COLO829 (cell line): ENCODE results near the gene ANO4.

Experiments
- DNase-seq: peaks from one replicate; pipeline ENCODE4 v3.0.0; 2012; ENCODE audit warnings: low spot score

Gene ANO4

DNA sequence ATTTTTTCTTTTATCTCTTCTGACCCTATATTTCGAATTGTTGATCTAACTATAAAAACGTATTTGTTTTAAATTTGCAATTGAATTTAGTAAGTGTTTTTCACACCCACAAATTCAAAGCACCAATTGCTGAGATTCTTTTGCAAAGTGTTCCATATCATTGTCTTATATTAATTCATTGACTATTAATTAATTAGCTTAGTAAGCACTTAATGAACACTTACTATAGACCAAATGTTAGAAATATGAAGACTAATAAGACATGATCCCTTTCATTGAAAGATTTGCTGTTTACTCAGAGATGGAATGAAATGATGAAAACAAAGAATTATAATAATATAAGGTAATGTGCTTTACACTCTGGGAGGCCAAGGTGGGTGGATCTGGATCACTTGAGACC is 14.2 kb downstream of the ANO4 start:
- DNase-seq, result no peak

DNA sequence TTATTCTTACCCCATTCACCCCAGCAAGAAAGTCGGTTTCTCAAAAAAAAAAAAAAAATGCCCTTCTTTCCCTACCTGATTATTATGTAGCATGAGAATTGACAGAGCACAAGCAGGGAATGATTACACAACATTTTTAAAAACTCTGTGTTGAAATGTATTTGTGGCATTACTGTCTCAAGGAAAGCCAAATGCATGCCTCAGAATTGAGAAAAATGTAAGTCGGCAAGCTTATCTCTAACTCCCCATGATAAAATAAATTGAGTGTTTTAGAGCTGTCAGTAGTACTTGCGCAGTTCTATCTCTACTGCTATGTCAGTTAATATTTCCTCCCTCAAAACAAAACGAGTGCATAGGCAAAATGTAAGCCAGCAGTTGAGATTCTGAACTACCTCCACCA is 25.7 kb downstream of the ANO4 start:
- no peak for DNase-seq

- peak; percentile 27 for DNase-seq
Measured at GRCh38 chr12:100823963-100824362, 29.4 kb downstream of the ANO4 start.

GRCh38 chr12:100824476-100824875 is 29.9 kb downstream of the ANO4 start:
- no peak for DNase-seq

GRCh38 chr12:100826323-100826722 is 31.7 kb downstream of the ANO4 start:
- peak; percentile 33 for DNase-seq

DNA sequence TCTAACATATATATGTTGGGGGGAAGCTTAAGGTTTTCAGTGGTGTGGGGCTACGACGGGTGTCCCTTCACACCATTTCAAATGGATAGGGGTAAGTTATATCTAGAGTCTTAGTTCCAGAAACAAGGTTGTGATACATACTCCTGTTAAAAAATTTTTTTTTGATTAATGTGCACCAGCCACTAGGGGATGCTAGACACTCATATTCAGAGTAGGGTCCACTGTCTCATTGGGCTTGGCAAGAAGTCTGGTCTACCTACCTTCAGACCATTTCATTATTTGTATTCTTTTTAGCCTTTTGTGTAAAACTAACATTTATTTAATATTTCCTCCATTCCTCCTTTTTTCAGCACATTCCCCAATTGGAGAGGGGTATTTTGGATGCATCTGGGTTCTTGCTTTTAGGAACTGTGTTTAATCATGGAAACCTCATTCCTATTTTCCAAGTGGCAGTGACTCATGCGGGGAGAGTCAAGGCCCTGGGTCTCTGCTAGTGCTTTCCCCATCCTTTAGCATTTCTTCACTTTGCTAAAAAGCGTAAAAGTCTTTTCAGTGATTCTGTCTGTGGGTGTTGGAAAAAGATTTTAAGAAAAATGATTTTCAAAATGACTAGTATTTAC is 33.4 kb downstream of the ANO4 start:
- DNase-seq, result peak; percentile 58

DNA sequence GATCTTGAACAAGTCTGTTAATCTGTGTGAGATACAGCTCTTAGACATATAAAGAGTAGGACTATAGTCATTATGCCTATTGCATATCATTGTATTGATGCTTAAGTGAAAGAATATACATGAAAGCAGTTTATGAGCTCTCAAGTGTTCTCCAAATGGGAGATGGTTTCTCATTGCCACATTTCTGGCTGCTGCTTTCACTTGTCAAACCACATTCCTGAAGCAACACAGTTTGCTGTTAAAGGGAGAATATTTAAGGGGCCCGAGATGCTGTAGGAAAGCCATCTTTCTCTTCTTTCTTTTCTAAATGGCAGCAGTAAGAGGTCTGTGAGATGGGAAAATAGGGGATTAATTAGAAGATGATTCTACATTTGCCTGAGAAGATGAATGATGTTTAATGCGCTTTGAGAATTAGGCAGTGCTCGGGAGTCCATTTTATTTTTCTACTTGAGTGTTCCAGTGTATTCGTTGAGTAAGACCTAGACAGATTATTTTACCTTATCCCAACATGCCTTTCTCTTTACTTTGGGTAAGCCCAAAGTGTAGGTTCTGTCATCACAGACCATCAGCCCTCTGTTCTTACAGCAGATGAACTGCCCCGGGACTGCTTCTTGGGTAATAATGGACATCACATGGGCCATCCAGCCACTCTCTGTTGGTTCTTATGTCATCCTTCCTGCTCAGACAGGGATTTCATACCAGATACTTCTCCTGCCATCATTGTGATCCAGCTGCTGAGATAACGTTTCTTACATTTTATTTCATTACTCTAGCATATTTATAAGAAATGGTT is 35.6 kb downstream of the ANO4 start:
- DNase-seq, result no peak

DNA sequence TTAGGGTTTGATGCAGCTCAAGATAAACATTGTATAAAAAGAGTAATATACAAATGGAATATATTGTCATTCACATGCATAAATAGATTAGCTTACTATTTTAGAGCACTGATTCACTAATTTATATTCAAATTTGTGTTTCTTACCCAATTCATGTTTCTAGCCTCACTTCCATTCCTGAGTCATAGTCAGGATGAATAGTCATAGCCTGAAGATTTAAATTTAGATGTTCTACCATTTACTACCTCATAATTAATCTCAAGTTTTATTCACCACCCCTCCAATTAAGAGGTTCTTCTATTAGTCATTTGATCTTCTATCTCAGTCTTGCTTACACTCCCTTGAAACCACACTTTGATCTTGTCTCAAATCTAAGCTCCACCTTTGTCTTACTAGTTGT is 38.7 kb downstream of the ANO4 start:
- DNase-seq, result no peak

- no peak for DNase-seq
Measured at GRCh38 chr12:100840748-100841147, 46.2 kb downstream of the ANO4 start.

- DNase-seq, result no peak
Measured at GRCh38 chr12:100842156-100842555, 47.6 kb downstream of the ANO4 start.

- DNase-seq, result no peak
Measured at GRCh38 chr12:100843061-100843460, 48.5 kb downstream of the ANO4 start.

DNA sequence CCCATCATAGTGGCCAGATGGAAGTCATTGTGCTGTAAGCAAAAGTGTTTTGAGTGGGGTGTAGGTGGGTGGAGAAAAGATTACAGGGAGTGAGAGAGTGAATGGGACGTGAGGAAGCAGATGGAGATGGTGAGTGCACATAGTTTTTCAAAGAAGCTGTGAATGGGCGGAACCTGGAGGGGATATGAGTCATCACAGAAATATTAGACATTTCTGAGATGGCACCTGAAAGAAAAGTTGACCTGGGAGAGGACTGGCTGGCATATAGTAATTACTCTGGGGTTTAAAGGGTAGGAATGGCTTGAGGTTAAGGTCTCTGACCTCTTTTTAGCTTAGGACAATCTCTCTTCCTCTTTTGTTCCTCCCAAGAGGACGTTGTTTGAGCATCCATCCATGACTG is 50.5 kb downstream of the ANO4 start:
- peak; percentile 22 for DNase-seq

GRCh38 chr12:100851637-100852036 is 57.1 kb downstream of the ANO4 start:
- DNase-seq, result no peak

GRCh38 chr12:100857418-100857817 is 62.8 kb downstream of the ANO4 start:
- no peak for DNase-seq

DNA sequence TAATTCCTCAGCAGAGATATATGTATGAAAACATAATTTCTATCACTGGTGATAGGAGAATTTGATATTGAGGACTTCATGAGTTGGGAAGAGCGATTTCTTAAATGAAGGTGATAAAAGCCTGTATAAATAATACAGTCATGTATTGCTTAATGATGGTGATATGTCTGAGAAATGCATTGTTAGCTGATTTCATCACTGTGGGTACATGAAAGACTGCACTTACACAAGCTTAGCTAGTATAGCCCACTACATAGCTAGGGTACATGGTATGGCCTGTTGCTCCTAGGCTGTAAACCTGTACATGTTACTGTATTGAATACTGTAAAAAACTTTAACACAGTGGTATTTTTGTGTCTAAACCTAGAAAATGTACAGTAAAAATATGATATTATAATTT is 63.4 kb downstream of the ANO4 start:
- no peak for DNase-seq

GRCh38 chr12:100858656-100859055 is 64.1 kb downstream of the ANO4 start:
- DNase-seq, result no peak

DNA sequence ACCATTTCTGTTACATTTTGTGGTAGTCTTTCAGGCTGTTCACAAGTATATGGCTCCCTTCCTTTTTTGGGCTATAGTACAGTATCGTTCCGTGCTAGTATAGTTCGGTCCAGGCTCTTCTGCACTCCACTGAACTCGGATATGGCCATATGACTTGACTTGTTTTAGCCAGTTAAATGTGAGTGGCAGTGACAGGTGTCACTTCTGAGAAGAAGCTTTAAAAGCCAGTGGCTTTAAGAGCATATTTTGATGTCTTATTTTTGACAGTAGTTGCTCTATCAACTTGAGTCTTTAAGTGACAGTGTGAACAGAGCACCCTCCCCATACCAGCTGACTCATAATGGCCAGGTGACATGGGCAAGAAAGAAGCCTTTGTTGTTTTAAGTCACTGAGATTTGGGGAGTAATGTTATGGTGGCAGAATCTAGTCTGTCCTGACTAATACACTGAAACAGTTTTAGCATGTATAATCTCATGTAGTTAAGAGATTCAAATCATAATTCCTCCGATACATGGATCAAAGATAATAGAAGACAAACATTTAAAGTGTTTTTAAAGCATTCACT is 64.6 kb downstream of the ANO4 start:
- DNase-seq, result no peak

DNA sequence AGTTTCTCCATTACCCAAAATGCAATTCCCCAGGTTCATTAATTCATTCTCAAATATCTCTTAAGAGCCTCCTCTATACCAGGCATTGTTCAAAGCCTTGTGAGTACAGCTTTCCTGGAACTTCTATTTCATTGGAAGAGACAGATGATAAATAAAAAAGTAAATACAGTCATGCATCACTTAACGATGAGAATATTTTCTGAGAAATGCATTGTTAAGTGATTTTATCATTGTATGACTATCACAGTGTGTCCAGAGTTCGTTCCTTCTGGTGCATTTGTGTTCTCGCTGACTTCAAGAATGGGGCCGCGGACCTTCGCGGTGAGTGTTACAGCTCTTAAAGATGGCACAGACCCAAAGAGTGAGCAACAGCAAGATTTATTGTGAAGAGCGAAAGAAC is 66.0 kb downstream of the ANO4 start:
- no peak for DNase-seq

- no peak for DNase-seq
Measured at GRCh38 chr12:100862676-100863075, 68.1 kb downstream of the ANO4 start.

DNA sequence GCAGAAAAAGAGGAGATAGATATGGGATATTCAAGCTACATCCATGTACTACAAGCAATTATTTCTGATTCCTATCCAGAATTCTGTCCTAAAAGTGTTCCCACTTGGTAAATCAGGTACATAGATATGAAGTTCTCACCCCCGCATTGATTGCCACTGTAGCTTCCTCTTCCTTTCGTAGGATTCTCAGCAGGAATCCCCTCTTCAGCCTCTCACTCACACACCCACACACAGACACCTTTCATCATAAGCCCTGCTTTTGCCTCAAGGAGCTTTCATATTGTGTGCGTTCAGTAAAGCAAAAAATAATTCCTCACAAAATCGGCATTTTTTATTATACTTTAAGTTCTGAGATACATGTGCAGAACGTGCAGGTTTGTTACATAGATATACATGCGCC is 69.8 kb downstream of the ANO4 start:
- no peak for DNase-seq

GRCh38 chr12:100867639-100868393 is 73.2 kb downstream of the ANO4 start:
- DNase-seq, result no peak

- DNase-seq, result no peak
Measured at GRCh38 chr12:100868487-100868886, 73.9 kb downstream of the ANO4 start.

- DNase-seq, result no peak
Measured at GRCh38 chr12:100871195-100871734, 76.7 kb downstream of the ANO4 start.
